ENCODE measurements around the gene S100A13. TPM values are rescaled to one million over a fixed set of nuclear protein-coding genes. Genes with fewer than 3 reads are reported as not detected.

S100A13 gene
- total RNA-seq, 4 donors from 2014 or later: 219 to 545 (median 343) TPM

GRCh38 chr1:153628638-153629342, 1.5 kb upstream of the S100A13 start:
- Histone ChIP-seq H3K4me3 (replicated peaks in 1 of 3) (no peak overlapping the region), H3K27me3 (no peaks in the 10 kb centered on the region), H3K4me1 (peaks cover 56 to 70% of the 10 kb centered on the region in 2 donors), H3K9me3 (no peaks in the 10 kb centered on the region), H3K27ac (peak overlapping the region; percentile 96 to 99 (median 96)), H3K36me3 (peaks cover 0 to 2% of the 10 kb centered on the region in 2 donors)
- intact Hi-C loops (cut with DNase I): no loop called here
- TF ChIP-seq, protein P1, sequence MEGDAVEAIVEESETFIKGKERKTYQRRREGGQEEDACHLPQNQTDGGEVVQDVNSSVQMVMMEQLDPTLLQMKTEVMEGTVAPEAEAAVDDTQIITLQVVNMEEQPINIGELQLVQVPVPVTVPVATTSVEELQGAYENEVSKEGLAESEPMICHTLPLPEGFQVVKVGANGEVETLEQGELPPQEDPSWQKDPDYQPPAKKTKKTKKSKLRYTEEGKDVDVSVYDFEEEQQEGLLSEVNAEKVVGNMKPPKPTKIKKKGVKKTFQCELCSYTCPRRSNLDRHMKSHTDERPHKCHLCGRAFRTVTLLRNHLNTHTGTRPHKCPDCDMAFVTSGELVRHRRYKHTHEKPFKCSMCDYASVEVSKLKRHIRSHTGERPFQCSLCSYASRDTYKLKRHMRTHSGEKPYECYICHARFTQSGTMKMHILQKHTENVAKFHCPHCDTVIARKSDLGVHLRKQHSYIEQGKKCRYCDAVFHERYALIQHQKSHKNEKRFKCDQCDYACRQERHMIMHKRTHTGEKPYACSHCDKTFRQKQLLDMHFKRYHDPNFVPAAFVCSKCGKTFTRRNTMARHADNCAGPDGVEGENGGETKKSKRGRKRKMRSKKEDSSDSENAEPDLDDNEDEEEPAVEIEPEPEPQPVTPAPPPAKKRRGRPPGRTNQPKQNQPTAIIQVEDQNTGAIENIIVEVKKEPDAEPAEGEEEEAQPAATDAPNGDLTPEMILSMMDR (IDR thresholded peaks at IDR 0.05): no peak
- TF ChIP-seq POLR2A (IDR thresholded peaks at IDR 0.05): no peak
- DNase-seq: no peak
- WGBS, 2 donors: 86 to 87% methylated on average over 5 to 6 of the region's 6 CpGs

- 57 to 68% methylated on average over 2 to 6 of the region's 10 CpGs for WGBS, 2 donors
- peaks cover 59 to 71% of the 10 kb centered on the region in 2 donors for H3K4me1 ChIP-seq
- no peaks in the 10 kb centered on the region for H3K27me3 ChIP-seq
- intact Hi-C loops (cut with DNase I): no loop called here
- no peaks in the 10 kb centered on the region for H3K9me3 ChIP-seq
- peak within 1 kb of the TSS; percentile 96 to 99 (median 96) for H3K27ac ChIP-seq
- peak; percentile 85 to 86 for DNase-seq
- peak within 1 kb of the TSS in 2 of 3 donors; percentile 1 to 47 for H3K4me3 ChIP-seq (replicated peaks in 1 of 3)
- peak in 1 of 2 donors; percentile 6 for TF ChIP-seq POLR2A (IDR thresholded peaks at IDR 0.05)
- TF ChIP-seq, protein P1 (IDR thresholded peaks at IDR 0.05): peak in 2 of 6 experiments; percentile 20 to 62
- H3K36me3 ChIP-seq: peaks cover 0 to 2% of the 10 kb centered on the region in 2 donors
Observed at GRCh38 chr1:153627715-153628626, 666 bp upstream of the S100A13 start, which contains the start of gene S100A1. Gene S100A1, plus strand, starts transcription at chr1:153628434. Its CDS starts 2,088 bp downstream, at chr1:153630522.

- peak overlapping the region; percentile 96 to 99 (median 96) for H3K27ac ChIP-seq
- peaks cover 0 to 2% of the 10 kb centered on the region in 2 donors for H3K36me3 ChIP-seq
- no peak for TF ChIP-seq POLR2A (IDR thresholded peaks at IDR 0.05)
- TF ChIP-seq, protein P1 (IDR thresholded peaks at IDR 0.05): no peak
- 30 to 32% methylated on average over 3 of the region's 3 CpGs for WGBS, 2 donors
- H3K27me3 ChIP-seq: no peaks in the 10 kb centered on the region
- peaks cover 67 to 76% of the 10 kb centered on the region in 2 donors for H3K4me1 ChIP-seq
- DNase-seq: no peak
- H3K9me3 ChIP-seq: no peaks in the 10 kb centered on the region
- H3K4me3 ChIP-seq (replicated peaks in 1 of 3): peak overlapping the region in 2 of 3 donors; percentile 2 to 47
- intact Hi-C loops (cut with DNase I): no loop called here
Observed at GRCh38 chr1:153626477-153626903, 815 bp downstream of the S100A13 start.

- Histone ChIP-seq H3K9me3 (no peaks in the 10 kb centered on the region), H3K36me3 (peaks cover under 1 to 2% of the 10 kb centered on the region in 2 donors), H3K4me1 (peaks cover 67 to 68% of the 10 kb centered on the region in 2 donors), H3K27me3 (no peaks in the 10 kb centered on the region), H3K4me3 (replicated peaks in 1 of 3) (peak overlapping the region in 1 of 3 donors; percentile 47), H3K27ac (peak overlapping the region; percentile 96 to 99 (median 96))
- WGBS, 2 donors: 75 to 76% methylated on average over 10 of the region's 10 CpGs
- TF ChIP-seq POLR2A (IDR thresholded peaks at IDR 0.05): no peak
- TF ChIP-seq, protein P1 (IDR thresholded peaks at IDR 0.05): no peak
- intact Hi-C loops (cut with DNase I): no loop called here
- no peak for DNase-seq
Observed at GRCh38 chr1:153624965-153625611, 2.2 kb downstream of the S100A13 start.

All from thyroid gland (tissue), 4 donors.